Retinal pigment epithelial cell (primary cell): ENCODE results near the gene ZNF330.
A peak's percentile ranks its signal among the peaks of the same experiment; 100 is the strongest.

Experiments used
- DNase-seq: peaks from one replicate; pipeline ENCODE4 v3.0.0-alpha.2; 2010; ENCODE audit warnings: low read depth
- H3K4me3 ChIP-seq: 2 replicates; pipeline ENCODE4 v1.5.1; 2011; ENCODE audit warnings: mild to moderate bottlenecking, low read length, control low read depth, moderate library complexity
- TF ChIP-seq, protein P1 (sequence below): conservative IDR thresholded peaks from 2 replicates; pipeline ENCODE4 v1.5.1; 2011; ENCODE audit warnings: low read depth, low read length, control low read depth, inconsistent platforms

Gene ZNF330

DNA sequence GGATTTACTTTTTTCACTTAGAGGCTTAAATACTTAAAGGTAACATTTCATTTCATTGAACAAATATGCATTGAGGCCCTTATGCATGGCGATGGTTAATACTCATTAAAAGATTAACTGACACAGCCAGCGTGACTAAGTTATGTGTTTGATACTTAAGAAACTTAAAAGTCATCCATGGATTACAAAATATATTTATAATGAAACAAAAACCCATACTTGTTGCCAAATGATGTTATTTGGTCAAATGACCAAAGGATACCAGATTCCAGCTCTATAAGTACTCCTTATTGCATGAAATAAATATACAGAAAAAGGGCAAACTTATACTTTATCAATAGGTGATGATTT lies 26.7 kb downstream of the ZNF330 start:
- DNase-seq, result peak; percentile 81
- no peak overlapping the region for H3K4me3 ChIP-seq
- TF ChIP-seq, protein P1, sequence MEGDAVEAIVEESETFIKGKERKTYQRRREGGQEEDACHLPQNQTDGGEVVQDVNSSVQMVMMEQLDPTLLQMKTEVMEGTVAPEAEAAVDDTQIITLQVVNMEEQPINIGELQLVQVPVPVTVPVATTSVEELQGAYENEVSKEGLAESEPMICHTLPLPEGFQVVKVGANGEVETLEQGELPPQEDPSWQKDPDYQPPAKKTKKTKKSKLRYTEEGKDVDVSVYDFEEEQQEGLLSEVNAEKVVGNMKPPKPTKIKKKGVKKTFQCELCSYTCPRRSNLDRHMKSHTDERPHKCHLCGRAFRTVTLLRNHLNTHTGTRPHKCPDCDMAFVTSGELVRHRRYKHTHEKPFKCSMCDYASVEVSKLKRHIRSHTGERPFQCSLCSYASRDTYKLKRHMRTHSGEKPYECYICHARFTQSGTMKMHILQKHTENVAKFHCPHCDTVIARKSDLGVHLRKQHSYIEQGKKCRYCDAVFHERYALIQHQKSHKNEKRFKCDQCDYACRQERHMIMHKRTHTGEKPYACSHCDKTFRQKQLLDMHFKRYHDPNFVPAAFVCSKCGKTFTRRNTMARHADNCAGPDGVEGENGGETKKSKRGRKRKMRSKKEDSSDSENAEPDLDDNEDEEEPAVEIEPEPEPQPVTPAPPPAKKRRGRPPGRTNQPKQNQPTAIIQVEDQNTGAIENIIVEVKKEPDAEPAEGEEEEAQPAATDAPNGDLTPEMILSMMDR, result no peak

DNA sequence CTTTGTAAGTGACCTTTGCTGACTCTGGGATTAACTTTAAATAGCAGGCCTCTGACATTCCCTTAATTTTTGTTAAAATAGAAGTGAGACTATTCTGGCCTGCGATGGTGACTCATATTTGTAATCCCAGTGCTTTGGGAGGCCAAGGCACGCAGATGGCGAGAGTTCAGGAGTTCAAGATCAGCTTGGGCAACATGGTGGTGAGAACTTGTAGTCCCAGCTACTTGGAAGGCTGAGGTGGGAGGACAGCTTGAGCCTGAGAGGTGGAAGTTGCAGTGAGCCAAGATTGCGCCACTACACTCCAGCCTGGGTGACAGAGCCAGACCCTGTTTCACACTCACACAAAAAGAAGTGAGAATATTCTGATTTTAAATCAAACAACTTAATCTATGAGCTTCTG lies 27.3 kb downstream of the ZNF330 start:
- no peak overlapping the region for H3K4me3 ChIP-seq
- DNase-seq, result peak; percentile 94
- TF ChIP-seq, protein P1, result no peak

DNA sequence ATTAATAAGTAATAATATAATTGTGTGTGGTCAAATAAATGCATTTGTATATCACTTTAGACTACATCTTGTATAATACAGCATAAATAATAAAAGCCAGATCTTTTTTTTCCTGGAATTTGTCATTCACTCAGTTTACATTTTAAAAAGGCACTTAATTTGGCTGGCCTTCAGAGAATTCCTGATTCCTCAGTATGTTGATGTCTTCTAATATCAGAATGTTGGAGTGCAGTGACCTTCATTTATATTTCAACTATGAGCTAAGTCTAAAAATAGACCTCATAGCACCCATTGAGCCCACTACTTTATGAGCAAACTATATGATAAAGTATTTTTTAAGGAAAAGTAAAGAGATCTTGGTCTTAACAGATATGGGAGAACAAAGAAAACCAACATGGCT lies 27.8 kb downstream of the ZNF330 start:
- H3K4me3 ChIP-seq, result no peak overlapping the region
- no peak for DNase-seq
- TF ChIP-seq, protein P1, result no peak

DNA sequence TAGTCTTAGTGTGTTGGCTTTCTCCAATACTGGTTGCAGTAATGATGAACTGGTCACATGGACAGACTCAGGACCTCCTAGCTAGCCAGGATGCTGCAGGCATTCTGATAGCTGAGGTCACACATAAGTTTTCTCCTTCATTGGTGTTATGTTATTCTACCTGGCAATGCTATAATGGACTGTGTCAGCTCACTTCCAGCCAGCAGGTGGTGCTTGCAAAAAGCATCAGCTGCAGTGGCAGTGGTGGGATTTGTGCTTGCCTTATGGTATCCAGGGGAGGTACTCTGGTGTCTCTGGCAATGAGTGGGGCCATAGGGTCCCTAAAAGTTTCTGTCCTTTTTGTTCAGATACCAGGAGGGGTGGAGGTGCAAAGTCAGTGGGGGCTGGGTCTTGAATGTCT lies 33.6 kb downstream of the ZNF330 start:
- H3K4me3 ChIP-seq, result no peak overlapping the region
- DNase-seq, result no peak
- TF ChIP-seq, protein P1, result peak; percentile 26

DNA sequence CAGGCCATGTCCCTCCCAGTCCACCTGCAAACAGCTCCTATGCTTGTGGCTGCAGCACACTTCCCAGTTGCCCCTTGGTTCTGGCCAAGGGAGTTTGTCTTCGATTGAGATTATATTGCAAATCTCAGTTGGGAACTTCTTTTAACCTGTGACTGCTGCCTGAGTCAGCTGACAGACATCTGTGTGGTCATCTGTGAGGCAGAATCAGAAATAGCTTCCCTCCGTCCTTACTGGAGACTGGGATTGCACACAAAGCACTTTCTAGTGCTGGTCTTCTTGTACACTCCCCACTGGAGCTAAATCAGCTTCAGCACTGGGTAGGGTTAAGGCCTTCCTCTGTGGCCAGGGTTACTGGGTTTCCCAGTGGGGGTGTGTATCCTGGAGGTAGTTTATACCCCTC lies 34.3 kb downstream of the ZNF330 start:
- DNase-seq, result no peak
- H3K4me3 ChIP-seq, result no peak overlapping the region
- TF ChIP-seq, protein P1, result no peak

DNA sequence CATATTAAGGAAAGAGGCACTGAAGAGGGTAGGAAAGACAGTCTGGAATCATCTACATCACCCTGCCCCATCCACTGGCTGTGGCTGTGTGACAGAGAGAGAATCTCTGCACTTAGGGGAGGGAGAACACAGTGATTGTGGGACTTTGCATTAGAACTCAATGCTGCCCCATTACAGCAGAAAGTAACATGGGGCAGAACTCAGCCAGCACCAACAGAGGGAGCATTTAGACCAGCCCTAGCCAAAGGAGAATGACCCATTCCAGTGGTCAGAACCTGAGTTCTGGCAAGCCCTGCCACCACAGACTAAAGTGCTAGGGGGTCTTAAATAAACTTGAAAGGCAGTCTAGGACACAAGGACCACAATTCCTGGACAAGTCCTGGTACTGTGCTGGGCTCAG lies 37.9 kb downstream of the ZNF330 start:
- no peak overlapping the region for H3K4me3 ChIP-seq
- DNase-seq, result no peak
- TF ChIP-seq, protein P1, result no peak

DNA sequence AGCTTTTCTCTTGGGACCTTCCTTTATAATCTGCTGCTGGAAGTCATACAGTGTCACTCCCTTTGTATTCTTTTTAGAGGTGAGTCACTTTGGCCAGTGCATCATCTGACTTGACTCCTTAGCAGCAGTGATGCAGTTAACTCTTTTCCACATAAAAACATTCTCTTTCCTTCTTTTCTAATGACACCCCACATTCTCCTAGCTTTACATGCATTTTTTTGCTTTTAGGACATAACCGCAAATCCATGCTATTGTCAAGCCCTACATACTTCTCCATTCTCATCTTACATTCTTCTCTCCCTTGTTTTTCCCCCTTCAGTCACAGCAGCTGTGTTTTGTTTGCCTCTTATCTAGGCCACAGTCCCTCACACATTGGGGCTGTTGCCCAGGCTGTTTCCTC lies 55.1 kb downstream of the ZNF330 start:
- DNase-seq, result peak; percentile 27
- H3K4me3 ChIP-seq, result no peak overlapping the region
- TF ChIP-seq, protein P1, result no peak
